ENCODE data around the gene TRNP1. TPM values are rescaled to one million over a fixed set of nuclear protein-coding genes. Genes with fewer than 3 reads are reported as not detected.

Gene TRNP1
- polyA plus RNA-seq, 2 donors, result 84.9 to 158 TPM

DNA sequence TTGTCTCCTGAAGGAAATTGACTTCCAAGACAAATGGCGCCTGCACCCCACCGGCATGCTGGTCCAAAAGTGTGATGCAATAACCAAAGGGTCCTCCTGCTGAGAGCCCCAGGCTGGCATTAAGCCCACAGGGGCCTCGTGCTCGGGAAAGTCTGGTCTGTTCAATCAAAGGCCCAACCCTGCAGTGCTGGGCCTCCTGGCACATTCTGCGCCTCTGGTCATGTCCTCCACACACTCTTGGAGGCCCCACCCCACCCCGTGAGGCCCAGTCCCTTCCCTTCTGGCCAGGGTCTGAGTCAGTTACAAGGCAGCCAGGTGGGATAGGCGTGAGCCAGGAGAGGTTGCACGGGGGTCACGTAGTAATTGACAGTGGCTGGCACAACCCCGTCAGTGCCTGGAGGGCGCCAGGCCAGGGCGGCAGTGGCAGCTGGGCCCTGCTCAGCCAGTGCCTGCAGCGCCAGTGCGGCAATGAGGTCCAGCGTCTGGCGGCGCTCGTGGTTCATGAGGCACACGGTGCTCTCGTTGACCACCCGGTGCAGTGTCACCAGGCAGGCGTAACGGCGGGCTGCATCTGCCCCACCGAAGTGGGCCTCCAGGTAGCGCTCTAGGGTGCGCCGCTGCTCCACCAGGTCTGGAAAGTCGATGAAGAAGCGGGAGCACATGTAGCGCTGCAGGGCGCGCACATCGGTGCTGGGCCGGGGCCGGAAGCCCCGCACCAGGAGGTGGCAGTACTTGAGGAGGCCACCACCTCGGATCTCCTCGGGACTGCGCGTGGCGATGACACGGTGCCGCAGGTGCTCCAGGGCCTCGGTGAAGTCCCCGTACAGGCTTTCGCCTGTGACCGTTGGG, 12.4 kb downstream of the TRNP1 start:
- no peak overlapping the region for H3K4me3 ChIP-seq (ENCODE audit: low read depth in 1 of 2, low read length in 2 of 2)
- peaks cover 0 to 33% of the 10 kb centered on the region in 2 donors for H3K36me3 ChIP-seq (ENCODE audit: control insufficient read depth in 2 of 2, insufficient read depth in 2 of 2, low read length in 1 of 2)
- peak overlapping the region in 1 of 2 donors; percentile 69 for H3K27ac ChIP-seq (ENCODE audit: low read depth in 2 of 2, low read length in 1 of 2)
- no peaks in the 10 kb centered on the region for H3K27me3 ChIP-seq (ENCODE audit: control insufficient read depth in 1 of 2, insufficient read depth in 2 of 2, low read length in 2 of 2)
- peaks cover 13 to 24% of the 10 kb centered on the region in 2 donors for H3K4me1 ChIP-seq (ENCODE audit: control insufficient read depth in 2 of 2, insufficient read depth in 2 of 2, low read length in 1 of 2)
- WGBS, 2 donors, result 88% methylated on average over 43 to 48 of the region's 48 CpGs
- no peaks in the 10 kb centered on the region for H3K9me3 ChIP-seq (ENCODE audit: control insufficient read depth in 2 of 2, insufficient read depth in 1 of 2, low read depth in 1 of 2, low read length in 1 of 2)

DNA sequence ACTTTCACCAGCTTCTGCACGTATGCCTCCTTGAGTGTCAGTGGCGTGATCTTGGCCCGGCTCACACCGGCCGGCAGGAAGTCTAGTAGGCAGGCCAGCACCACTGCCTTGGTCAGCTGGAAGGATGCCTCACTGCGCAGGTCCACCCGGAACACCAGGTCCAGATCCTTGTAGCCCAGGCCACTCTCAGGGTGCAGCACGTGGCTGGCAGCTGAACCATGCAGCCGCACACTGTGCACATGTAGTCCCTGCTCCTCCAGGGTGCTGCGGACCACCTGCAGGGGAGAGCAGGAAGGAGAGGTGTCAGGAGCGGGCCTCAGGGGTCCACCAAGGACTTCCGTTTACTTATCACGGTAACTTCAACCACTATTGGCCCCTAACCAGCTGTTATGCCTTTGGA, 13.2 kb downstream of the TRNP1 start:
- Histone ChIP-seq H3K27ac (ENCODE audit: low read depth in 2 of 2, low read length in 1 of 2) (peak overlapping the region; percentile 31 to 69), H3K4me1 (ENCODE audit: control insufficient read depth in 2 of 2, insufficient read depth in 2 of 2, low read length in 1 of 2) (peaks cover 13 to 24% of the 10 kb centered on the region in 2 donors), H3K27me3 (ENCODE audit: control insufficient read depth in 1 of 2, insufficient read depth in 2 of 2, low read length in 2 of 2) (no peaks in the 10 kb centered on the region), H3K9me3 (ENCODE audit: control insufficient read depth in 2 of 2, insufficient read depth in 1 of 2, low read depth in 1 of 2, low read length in 1 of 2) (no peaks in the 10 kb centered on the region), H3K4me3 (ENCODE audit: low read depth in 1 of 2, low read length in 2 of 2) (no peak overlapping the region), H3K36me3 (ENCODE audit: control insufficient read depth in 2 of 2, insufficient read depth in 2 of 2, low read length in 1 of 2) (peaks cover 0 to 33% of the 10 kb centered on the region in 2 donors)
- 74 to 75% methylated on average over 13 of the region's 13 CpGs for WGBS, 2 donors

DNA sequence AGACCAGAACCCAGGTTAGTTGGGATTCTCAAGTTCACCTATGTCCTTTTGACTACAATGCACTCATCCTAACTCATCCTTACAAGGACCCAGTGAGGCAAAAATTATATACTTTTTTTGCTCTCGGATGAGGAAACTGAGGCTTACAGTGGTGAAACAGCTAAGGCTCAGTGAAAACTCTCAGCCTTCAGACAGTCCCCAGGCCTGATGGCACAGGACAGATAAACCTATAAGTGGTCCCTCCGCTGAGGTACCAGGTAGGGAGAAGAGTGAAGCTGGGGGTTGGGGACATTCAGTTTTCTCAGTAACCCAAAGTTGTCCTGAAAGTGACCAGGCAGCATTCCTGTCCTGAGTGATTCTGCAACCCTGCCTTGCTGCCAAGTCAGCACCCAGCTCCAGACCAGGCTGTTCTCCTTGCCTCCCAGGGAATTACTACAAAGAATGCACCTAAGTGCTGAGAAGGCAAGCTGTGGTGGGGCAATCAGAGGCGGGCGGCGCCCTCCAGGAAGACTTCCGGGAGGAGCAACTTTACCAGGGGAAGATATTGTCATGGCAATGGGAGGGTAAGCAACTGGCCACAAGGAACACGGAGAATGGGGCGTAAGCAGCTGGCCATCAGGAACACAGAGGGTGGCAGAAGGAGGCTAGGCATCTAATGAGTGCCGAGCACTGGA, 14.6 kb downstream of the TRNP1 start:
- Histone ChIP-seq H3K27me3 (ENCODE audit: control insufficient read depth in 1 of 2, insufficient read depth in 2 of 2, low read length in 2 of 2) (no peaks in the 10 kb centered on the region), H3K36me3 (ENCODE audit: control insufficient read depth in 2 of 2, insufficient read depth in 2 of 2, low read length in 1 of 2) (peaks cover 0 to 31% of the 10 kb centered on the region in 2 donors), H3K4me3 (ENCODE audit: low read depth in 1 of 2, low read length in 2 of 2) (no peak overlapping the region), H3K27ac (ENCODE audit: low read depth in 2 of 2, low read length in 1 of 2) (peak overlapping the region; percentile 97 to 98), H3K4me1 (ENCODE audit: control insufficient read depth in 2 of 2, insufficient read depth in 2 of 2, low read length in 1 of 2) (peaks cover 13 to 24% of the 10 kb centered on the region in 2 donors), H3K9me3 (ENCODE audit: control insufficient read depth in 2 of 2, insufficient read depth in 1 of 2, low read depth in 1 of 2, low read length in 1 of 2) (no peaks in the 10 kb centered on the region)
- 55% methylated on average over 9 of the region's 9 CpGs for WGBS, 2 donors

DNA sequence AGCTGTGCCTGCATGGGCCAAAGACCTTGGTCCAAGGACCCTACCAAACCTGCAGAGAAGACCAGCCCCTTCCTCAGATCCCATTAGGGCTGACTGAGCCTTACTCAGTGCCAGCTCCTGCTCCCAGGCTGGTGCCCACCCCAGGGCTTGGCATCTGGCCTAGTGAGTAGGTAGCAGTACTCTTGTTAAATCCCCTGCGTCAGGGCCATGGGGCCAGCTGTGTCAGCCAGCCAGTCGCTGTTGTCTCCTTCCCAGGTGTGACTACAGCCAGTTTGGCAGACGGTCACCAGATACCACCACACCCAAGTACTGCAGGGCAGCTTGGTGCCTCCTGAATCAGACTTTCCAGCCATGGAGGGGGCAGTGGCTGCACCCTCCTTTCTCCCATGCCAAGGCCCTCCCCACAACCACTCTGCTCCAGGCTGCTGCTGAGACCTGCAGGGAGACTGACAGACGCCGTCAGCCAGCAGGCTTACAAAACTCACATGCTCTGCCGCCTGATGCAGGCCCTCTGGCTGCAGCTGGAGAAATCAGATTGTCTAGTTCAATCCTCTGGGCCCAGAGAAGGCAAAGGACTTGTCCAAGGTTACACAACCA, 16.2 kb downstream of the TRNP1 start:
- Histone ChIP-seq H3K27me3 (ENCODE audit: control insufficient read depth in 1 of 2, insufficient read depth in 2 of 2, low read length in 2 of 2) (no peaks in the 10 kb centered on the region), H3K27ac (ENCODE audit: low read depth in 2 of 2, low read length in 1 of 2) (peak overlapping the region; percentile 97 to 98), H3K9me3 (ENCODE audit: control insufficient read depth in 2 of 2, insufficient read depth in 1 of 2, low read depth in 1 of 2, low read length in 1 of 2) (no peaks in the 10 kb centered on the region), H3K4me1 (ENCODE audit: control insufficient read depth in 2 of 2, insufficient read depth in 2 of 2, low read length in 1 of 2) (peaks cover 13 to 21% of the 10 kb centered on the region in 2 donors), H3K36me3 (ENCODE audit: control insufficient read depth in 2 of 2, insufficient read depth in 2 of 2, low read length in 1 of 2) (peaks cover 0 to 21% of the 10 kb centered on the region in 2 donors), H3K4me3 (ENCODE audit: low read depth in 1 of 2, low read length in 2 of 2) (peak overlapping the region; percentile 61 to 78)
- 32 to 37% methylated on average over 6 of the region's 6 CpGs for WGBS, 2 donors

DNA sequence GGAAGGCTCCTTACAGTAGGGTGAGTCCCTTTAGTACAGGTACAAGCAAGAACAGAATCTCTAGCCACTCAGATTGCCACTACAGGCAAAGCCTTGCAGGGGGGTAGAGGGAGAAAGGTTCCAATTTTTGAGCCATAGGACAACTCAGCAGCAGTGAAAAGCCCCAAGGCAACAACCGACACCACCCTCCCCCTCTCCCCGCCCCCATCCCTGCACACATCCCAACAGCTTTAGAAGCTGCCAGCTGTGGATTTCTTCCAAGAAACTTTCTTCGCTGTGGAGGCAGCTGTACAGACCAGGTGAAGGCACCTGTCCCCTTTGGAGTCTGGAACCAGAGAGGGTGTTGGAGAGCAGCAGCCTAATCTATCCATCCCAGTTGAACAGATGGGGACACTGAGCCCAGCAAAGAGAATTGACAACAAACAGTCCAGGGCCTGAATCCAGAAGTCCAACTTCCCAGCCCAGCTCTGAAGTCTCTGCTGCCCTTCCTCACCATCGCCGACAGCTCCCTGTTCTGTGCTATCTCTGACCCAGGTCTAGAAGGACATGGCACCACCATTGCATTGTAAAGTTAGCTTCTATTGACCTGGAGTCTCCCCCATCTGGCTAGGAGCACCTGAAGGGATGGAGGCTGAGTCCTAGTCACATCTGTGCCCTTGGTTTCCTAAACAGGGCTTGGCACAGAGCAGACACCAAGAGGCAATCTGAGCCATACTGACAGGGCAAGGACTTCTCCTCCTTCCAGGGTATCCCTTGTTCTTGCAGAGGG, 16.9 kb downstream of the TRNP1 start:
- H3K4me3 ChIP-seq (ENCODE audit: low read depth in 1 of 2, low read length in 2 of 2), result peak overlapping the region; percentile 61 to 78
- peaks cover 0 to 14% of the 10 kb centered on the region in 2 donors for H3K36me3 ChIP-seq (ENCODE audit: control insufficient read depth in 2 of 2, insufficient read depth in 2 of 2, low read length in 1 of 2)
- H3K27me3 ChIP-seq (ENCODE audit: control insufficient read depth in 1 of 2, insufficient read depth in 2 of 2, low read length in 2 of 2), result no peaks in the 10 kb centered on the region
- no peaks in the 10 kb centered on the region for H3K9me3 ChIP-seq (ENCODE audit: control insufficient read depth in 2 of 2, insufficient read depth in 1 of 2, low read depth in 1 of 2, low read length in 1 of 2)
- peaks cover 13 to 23% of the 10 kb centered on the region in 2 donors for H3K4me1 ChIP-seq (ENCODE audit: control insufficient read depth in 2 of 2, insufficient read depth in 2 of 2, low read length in 1 of 2)
- WGBS, 2 donors, result 39 to 40% methylated on average over 5 of the region's 5 CpGs
- H3K27ac ChIP-seq (ENCODE audit: low read depth in 2 of 2, low read length in 1 of 2), result peak overlapping the region; percentile 97 to 98

- Histone ChIP-seq H3K27ac (ENCODE audit: low read depth in 2 of 2, low read length in 1 of 2) (peak overlapping the region; percentile 97 to 98), H3K9me3 (ENCODE audit: control insufficient read depth in 2 of 2, insufficient read depth in 1 of 2, low read depth in 1 of 2, low read length in 1 of 2) (no peaks in the 10 kb centered on the region), H3K4me1 (ENCODE audit: control insufficient read depth in 2 of 2, insufficient read depth in 2 of 2, low read length in 1 of 2) (peaks cover 6 to 16% of the 10 kb centered on the region in 2 donors), H3K36me3 (ENCODE audit: control insufficient read depth in 2 of 2, insufficient read depth in 2 of 2, low read length in 1 of 2) (peaks cover 0 to 6% of the 10 kb centered on the region in 2 donors), H3K4me3 (ENCODE audit: low read depth in 1 of 2, low read length in 2 of 2) (peak overlapping the region; percentile 61 to 78), H3K27me3 (ENCODE audit: control insufficient read depth in 1 of 2, insufficient read depth in 2 of 2, low read length in 2 of 2) (no peaks in the 10 kb centered on the region)
- 26 to 31% methylated on average over 15 of the region's 15 CpGs for WGBS, 2 donors
Observed at GRCh38 chr1:27011058-27011764, 17.7 kb downstream of the TRNP1 start.

DNA sequence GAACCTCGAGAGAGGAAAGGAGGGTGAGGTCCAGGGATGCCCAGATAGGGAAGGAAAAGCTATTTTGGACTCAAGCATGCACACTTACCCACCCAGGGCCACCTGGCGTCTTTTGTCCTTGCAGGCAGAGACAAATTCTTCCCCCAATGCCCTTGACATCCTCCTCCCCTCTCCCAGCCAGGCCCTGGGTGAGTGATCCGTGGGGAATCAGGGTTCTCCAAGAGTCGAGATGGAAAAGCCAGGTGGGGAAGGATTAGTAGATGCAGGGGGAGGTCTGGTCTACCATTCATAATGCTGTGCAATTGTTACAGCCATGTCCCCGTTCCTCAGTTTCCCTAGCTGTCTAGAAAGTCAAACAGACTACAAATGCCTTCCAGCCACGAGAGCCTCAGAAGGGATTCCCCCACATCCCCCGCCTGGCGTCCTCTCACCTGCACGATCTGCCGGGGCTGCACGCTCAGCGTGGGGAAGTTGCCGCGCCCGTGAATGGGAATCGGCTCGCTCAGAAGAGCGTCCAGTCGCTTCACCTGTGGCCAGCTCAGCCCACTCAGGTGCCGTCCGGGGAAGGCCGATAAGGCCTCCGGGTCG, 18.6 kb downstream of the TRNP1 start:
- H3K9me3 ChIP-seq (ENCODE audit: control insufficient read depth in 2 of 2, insufficient read depth in 1 of 2, low read depth in 1 of 2, low read length in 1 of 2), result no peaks in the 10 kb centered on the region
- peak overlapping the region; percentile 97 to 98 for H3K27ac ChIP-seq (ENCODE audit: low read depth in 2 of 2, low read length in 1 of 2)
- WGBS, 2 donors, result 14 to 20% methylated on average over 24 of the region's 24 CpGs
- H3K4me1 ChIP-seq (ENCODE audit: control insufficient read depth in 2 of 2, insufficient read depth in 2 of 2, low read length in 1 of 2), result peaks cover 6 to 11% of the 10 kb centered on the region in 2 donors
- no peaks in the 10 kb centered on the region for H3K36me3 ChIP-seq (ENCODE audit: control insufficient read depth in 2 of 2, insufficient read depth in 2 of 2, low read length in 1 of 2)
- no peaks in the 10 kb centered on the region for H3K27me3 ChIP-seq (ENCODE audit: control insufficient read depth in 1 of 2, insufficient read depth in 2 of 2, low read length in 2 of 2)
- peak overlapping the region; percentile 61 to 78 for H3K4me3 ChIP-seq (ENCODE audit: low read depth in 1 of 2, low read length in 2 of 2)

GRCh38 chr1:27015260-27015659, 21.8 kb downstream of the TRNP1 start:
- Histone ChIP-seq H3K27me3 (ENCODE audit: control insufficient read depth in 1 of 2, insufficient read depth in 2 of 2, low read length in 2 of 2) (no peaks in the 10 kb centered on the region), H3K9me3 (ENCODE audit: control insufficient read depth in 2 of 2, insufficient read depth in 1 of 2, low read depth in 1 of 2, low read length in 1 of 2) (no peaks in the 10 kb centered on the region), H3K27ac (ENCODE audit: low read depth in 2 of 2, low read length in 1 of 2) (no peak overlapping the region), H3K36me3 (ENCODE audit: control insufficient read depth in 2 of 2, insufficient read depth in 2 of 2, low read length in 1 of 2) (no peaks in the 10 kb centered on the region), H3K4me3 (ENCODE audit: low read depth in 1 of 2, low read length in 2 of 2) (no peak overlapping the region), H3K4me1 (ENCODE audit: control insufficient read depth in 2 of 2, insufficient read depth in 2 of 2, low read length in 1 of 2) (peaks cover 2% of the 10 kb centered on the region in 2 donors)
- WGBS, 2 donors, result 40 to 63% methylated on average over 2 to 3 of the region's 3 CpGs

Data from esophagus (tissue), 2 donors.